BLaER1 treated with 17β-estradiol and CSF1 and Interleukin-3, amounts not matched to agents 10 nM and 100 nM (cell line): ENCODE data around the gene FAM184A.

ENCODE experiments used
- H3K27ac ChIP-seq, 11 experiments: shearing (Covaris generic); formaldehyde crosslinking; 2 replicates each; pipeline ENCODE4 v1.8.1; 2022
- H3K27me3 ChIP-seq, 11 experiments: shearing (Covaris generic); formaldehyde crosslinking; 2 replicates each; pipeline ENCODE4 v1.8.1; 2022
- H3K36me3 ChIP-seq, 11 experiments: shearing (Covaris generic); formaldehyde crosslinking; 2 replicates each; pipeline ENCODE4 v1.8.1; 2022
- H3K4me1 ChIP-seq, 10 experiments: shearing (Covaris generic); formaldehyde crosslinking; 2 replicates each; pipeline ENCODE4 v1.8.1; 2022
- H3K4me2 ChIP-seq, 11 experiments: shearing (Covaris generic); formaldehyde crosslinking; 2 replicates each; pipeline ENCODE4 v1.8.1; 2022
- H3K4me3 ChIP-seq, 10 experiments: shearing (Covaris generic); formaldehyde crosslinking; 2 replicates each; pipeline ENCODE4 v1.8.1; 2022
- H3K9ac ChIP-seq, 11 experiments: shearing (Covaris generic); formaldehyde crosslinking; 2 replicates each; pipeline ENCODE4 v1.8.1; 2022
- H3K9me3 ChIP-seq, 11 experiments: shearing (Covaris generic); formaldehyde crosslinking; replicated peaks in 1 of 11; 2 replicates each; pipeline ENCODE4 v1.8.1; 2022
- H4K20me1 ChIP-seq, 11 experiments: shearing (Covaris generic); formaldehyde crosslinking; 2 replicates each; pipeline ENCODE4 v1.8.1; 2022
- Cebpa-rat ChIP-seq, 11 experiments: shearing (Covaris generic); IDR thresholded peaks; 2 replicates each; pipeline ENCODE4 v1.8.1; 2022

FAM184A gene

DNA sequence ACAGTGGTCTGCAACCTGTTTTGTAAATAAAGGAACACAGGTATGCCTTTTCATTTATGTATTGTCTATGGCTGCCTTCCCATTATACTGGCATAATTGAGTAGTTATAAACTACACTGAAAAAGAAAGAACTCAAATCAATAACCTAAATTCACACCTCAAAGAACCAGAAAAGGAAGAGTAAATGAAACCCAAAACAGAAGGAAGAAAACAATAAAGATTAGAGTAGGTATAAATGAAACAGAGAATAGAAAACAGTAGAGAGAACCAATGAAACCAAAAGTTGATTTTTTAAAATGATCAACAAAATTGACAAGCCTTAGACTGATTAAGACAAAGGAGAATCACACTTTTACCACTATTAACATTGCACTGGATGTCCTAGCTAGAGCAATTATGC, 34.7 kb downstream of the FAM184A start:
- Histone ChIP-seq H3K36me3 (no peaks in the 10 kb centered on the region), H3K4me2 (no peak overlapping the region), H3K4me3 (no peak overlapping the region), H3K9me3 (peaks cover 0 to 9% (median 0%) of the 10 kb centered on the region in 11 experiments; a peak in 2 of 22 replicates), H3K27ac (no peak overlapping the region), H4K20me1 (no peaks in the 10 kb centered on the region), H3K4me1 (peaks cover 0 to 10% (median 0%) of the 10 kb centered on the region in 10 experiments; a peak in 2 of 20 replicates), H3K27me3 (no peaks in the 10 kb centered on the region), H3K9ac (no peak overlapping the region)
- no peak for TF ChIP-seq Cebpa-rat (IDR thresholded peaks at IDR 0.05)

- Histone ChIP-seq H3K9me3 (peaks cover 0 to 9% (median 0%) of the 10 kb centered on the region in 11 experiments; a peak in 2 of 22 replicates), H3K9ac (no peak overlapping the region), H3K4me3 (no peak overlapping the region), H4K20me1 (no peaks in the 10 kb centered on the region), H3K4me2 (no peak overlapping the region), H3K4me1 (peaks cover 0 to 10% (median 0%) of the 10 kb centered on the region in 10 experiments; a peak in 2 of 20 replicates), H3K27ac (no peak overlapping the region), H3K36me3 (no peaks in the 10 kb centered on the region), H3K27me3 (no peaks in the 10 kb centered on the region)
- no peak for TF ChIP-seq Cebpa-rat (IDR thresholded peaks at IDR 0.05)
These were observed 35.2 kb downstream of the FAM184A start for GRCh38 chr6:119043265-119043664.

DNA sequence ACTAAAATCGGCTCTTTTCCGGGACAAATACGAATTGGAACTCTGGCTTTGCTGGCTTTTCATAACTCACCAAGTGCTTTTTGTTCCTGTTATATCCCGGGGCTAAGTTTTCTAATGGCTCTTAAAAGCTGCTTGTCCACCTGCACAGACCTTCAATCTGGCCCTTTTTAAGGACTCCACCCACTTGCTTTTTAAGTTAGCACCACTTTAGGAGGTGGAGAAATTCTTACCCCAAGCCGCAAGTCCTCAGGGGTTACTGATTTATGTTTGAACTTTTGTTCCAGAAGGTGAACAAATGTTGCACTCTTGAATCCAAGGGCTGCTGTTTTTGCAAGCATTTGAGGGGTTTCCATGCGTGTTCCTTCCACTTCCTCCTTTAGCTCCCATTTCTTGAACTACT, 37.8 kb downstream of the FAM184A start:
- Histone ChIP-seq H3K4me2 (no peak overlapping the region), H4K20me1 (no peaks in the 10 kb centered on the region), H3K9me3 (peaks cover 0 to 9% (median 0%) of the 10 kb centered on the region in 11 experiments; a peak in 2 of 22 replicates), H3K27me3 (no peaks in the 10 kb centered on the region), H3K36me3 (no peaks in the 10 kb centered on the region), H3K27ac (no peak overlapping the region), H3K4me3 (no peak overlapping the region), H3K9ac (no peak overlapping the region), H3K4me1 (peaks cover 0 to 10% (median 0%) of the 10 kb centered on the region in 10 experiments; a peak in 2 of 20 replicates)
- no peak for TF ChIP-seq Cebpa-rat (IDR thresholded peaks at IDR 0.05)

- Histone ChIP-seq H4K20me1 (no peaks in the 10 kb centered on the region), H3K27me3 (no peaks in the 10 kb centered on the region), H3K4me3 (no peak overlapping the region), H3K36me3 (no peaks in the 10 kb centered on the region), H3K4me1 (peaks cover 0 to 10% (median 0%) of the 10 kb centered on the region in 10 experiments; a peak in 2 of 20 replicates), H3K9me3 (peaks cover 0 to 9% (median 0%) of the 10 kb centered on the region in 11 experiments; a peak in 2 of 22 replicates), H3K9ac (no peak overlapping the region), H3K27ac (no peak overlapping the region), H3K4me2 (0 out of 22 replicates have a peak overlapping the region, but pooled peaks of 2 of the 11 experiments have one; percentile 8 to 9)
- TF ChIP-seq Cebpa-rat (IDR thresholded peaks at IDR 0.05), result no peak
These were observed 38.2 kb downstream of the FAM184A start for GRCh38 chr6:119040229-119040628.

DNA sequence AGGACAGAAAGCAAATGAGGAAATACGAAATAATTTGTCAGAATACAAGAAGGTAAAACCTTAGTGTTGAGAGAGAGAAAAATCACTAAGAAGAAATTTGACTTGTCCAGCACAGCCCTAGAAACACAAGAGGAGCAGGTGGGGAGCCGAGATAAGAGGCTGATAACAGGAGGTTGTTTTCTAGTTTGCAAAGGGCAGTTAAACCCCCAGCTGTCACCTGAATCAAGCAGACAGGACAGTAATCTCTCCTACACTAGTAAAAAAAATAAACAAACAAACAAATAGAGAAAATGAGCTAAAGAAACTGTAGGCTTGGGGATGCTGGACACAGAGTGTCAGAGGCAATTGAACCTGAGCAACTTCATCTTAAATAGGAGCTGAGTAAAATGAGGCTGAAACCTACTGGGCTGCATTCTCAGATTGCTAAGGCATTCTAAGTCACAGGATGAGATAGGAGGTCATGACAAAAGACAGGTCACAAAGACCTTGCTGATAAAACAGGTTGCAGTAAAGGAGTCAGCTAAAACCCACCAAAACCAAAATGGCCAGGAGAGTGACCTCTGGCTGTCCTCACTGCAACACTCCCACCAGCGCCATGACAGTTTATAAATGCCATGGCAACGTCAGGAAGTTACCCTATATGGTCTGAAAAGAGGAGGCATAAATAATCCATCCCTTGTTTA, 40.4 kb downstream of the FAM184A start:
- no peaks in the 10 kb centered on the region for H4K20me1 ChIP-seq
- H3K9ac ChIP-seq, result no peak overlapping the region
- H3K27ac ChIP-seq, result no peak overlapping the region
- peaks cover 0 to 10% (median 0%) of the 10 kb centered on the region in 10 experiments; a peak in 2 of 20 replicates for H3K4me1 ChIP-seq
- H3K9me3 ChIP-seq, result peaks cover 0 to 9% (median 0%) of the 10 kb centered on the region in 11 experiments; a peak in 2 of 22 replicates
- H3K36me3 ChIP-seq, result no peaks in the 10 kb centered on the region
- no peak overlapping the region for H3K4me3 ChIP-seq
- H3K4me2 ChIP-seq, result no peak overlapping the region
- H3K27me3 ChIP-seq, result no peaks in the 10 kb centered on the region
- TF ChIP-seq Cebpa-rat (IDR thresholded peaks at IDR 0.05), result no peak

GRCh38 chr6:119037264-119037663, 41.2 kb downstream of the FAM184A start:
- TF ChIP-seq Cebpa-rat (IDR thresholded peaks at IDR 0.05), result no peak
- peaks cover 0 to 9% (median 0%) of the 10 kb centered on the region in 11 experiments; a peak in 2 of 22 replicates for H3K9me3 ChIP-seq
- no peaks in the 10 kb centered on the region for H4K20me1 ChIP-seq
- H3K27ac ChIP-seq, result no peak overlapping the region
- H3K9ac ChIP-seq, result no peak overlapping the region
- peaks cover 0 to 10% (median 0%) of the 10 kb centered on the region in 10 experiments; a peak in 2 of 20 replicates for H3K4me1 ChIP-seq
- no peak overlapping the region for H3K4me2 ChIP-seq
- no peaks in the 10 kb centered on the region for H3K36me3 ChIP-seq
- no peak overlapping the region for H3K4me3 ChIP-seq
- H3K27me3 ChIP-seq, result no peaks in the 10 kb centered on the region

- H3K36me3 ChIP-seq, result no peaks in the 10 kb centered on the region
These were observed 42.4 kb downstream of the FAM184A start for GRCh38 chr6:119036081-119036480.

GRCh38 chr6:119035459-119035858, 43.0 kb downstream of the FAM184A start:
- TF ChIP-seq Cebpa-rat (IDR thresholded peaks at IDR 0.05), result no peak
- no peak overlapping the region for H3K4me3 ChIP-seq
- no peaks in the 10 kb centered on the region for H3K9me3 ChIP-seq
- H4K20me1 ChIP-seq, result no peaks in the 10 kb centered on the region
- H3K27ac ChIP-seq, result no peak overlapping the region
- no peak overlapping the region for H3K4me2 ChIP-seq
- H3K36me3 ChIP-seq, result no peaks in the 10 kb centered on the region
- H3K27me3 ChIP-seq, result no peaks in the 10 kb centered on the region
- H3K4me1 ChIP-seq, result peaks cover 0 to 10% (median 0%) of the 10 kb centered on the region in 10 experiments; a peak in 2 of 20 replicates
- H3K9ac ChIP-seq, result no peak overlapping the region

More at GRCh38 chr6:119036081-119036480, 42.4 kb downstream of the FAM184A start:
- Histone ChIP-seq H3K27me3 (no peaks in the 10 kb centered on the region), H3K4me1 (peaks cover 0 to 10% (median 0%) of the 10 kb centered on the region in 10 experiments; a peak in 2 of 20 replicates), H3K4me3 (no peak overlapping the region), H4K20me1 (no peaks in the 10 kb centered on the region), H3K9me3 (no peaks in the 10 kb centered on the region), H3K9ac (no peak overlapping the region), H3K27ac (no peak overlapping the region), H3K4me2 (no peak overlapping the region)
- TF ChIP-seq Cebpa-rat (IDR thresholded peaks at IDR 0.05), result no peak

- H3K27ac ChIP-seq, result no peak overlapping the region
- H3K9ac ChIP-seq, result no peak overlapping the region
- H3K9me3 ChIP-seq, result no peaks in the 10 kb centered on the region
- no peaks in the 10 kb centered on the region for H4K20me1 ChIP-seq
- H3K4me3 ChIP-seq, result no peak overlapping the region
- no peak overlapping the region for H3K4me2 ChIP-seq
- no peaks in the 10 kb centered on the region for H3K36me3 ChIP-seq
- H3K4me1 ChIP-seq, result peaks cover 0 to 5% (median 0%) of the 10 kb centered on the region in 10 experiments; a peak in 2 of 20 replicates
- TF ChIP-seq Cebpa-rat (IDR thresholded peaks at IDR 0.05), result no peak
- no peaks in the 10 kb centered on the region for H3K27me3 ChIP-seq
These were observed 43.5 kb downstream of the FAM184A start for GRCh38 chr6:119034827-119035458.
